Neural cell (in vitro differentiated cells): ENCODE measurements around the gene SAP130.

Source experiments
- CTCF ChIP-seq: fragments of 450-650 bp; IDR thresholded peaks from 2 replicates; pipeline ENCODE4 v1.5.1; 2014; ENCODE audit warnings: antibody characterized with exemption, mild to moderate bottlenecking, moderate library complexity; ENCODE audit not compliant: poor library complexity, severe bottlenecking
- EP300 ChIP-seq: fragments of 450-650 bp; conservative IDR thresholded peaks from 2 replicates; pipeline ENCODE4 v1.6.1; 2014; ENCODE audit warnings: antibody characterized with exemption, mild to moderate bottlenecking, moderate library complexity; ENCODE audit not compliant: poor library complexity, severe bottlenecking
- POLR2AphosphoS5 ChIP-seq: IDR thresholded peaks from 2 replicates; pipeline ENCODE4 v1.6.1; 2012
- TAF1 ChIP-seq: IDR thresholded peaks from 2 replicates; pipeline ENCODE4 v1.6.1; 2012; ENCODE audit warnings: low read depth

DNA sequence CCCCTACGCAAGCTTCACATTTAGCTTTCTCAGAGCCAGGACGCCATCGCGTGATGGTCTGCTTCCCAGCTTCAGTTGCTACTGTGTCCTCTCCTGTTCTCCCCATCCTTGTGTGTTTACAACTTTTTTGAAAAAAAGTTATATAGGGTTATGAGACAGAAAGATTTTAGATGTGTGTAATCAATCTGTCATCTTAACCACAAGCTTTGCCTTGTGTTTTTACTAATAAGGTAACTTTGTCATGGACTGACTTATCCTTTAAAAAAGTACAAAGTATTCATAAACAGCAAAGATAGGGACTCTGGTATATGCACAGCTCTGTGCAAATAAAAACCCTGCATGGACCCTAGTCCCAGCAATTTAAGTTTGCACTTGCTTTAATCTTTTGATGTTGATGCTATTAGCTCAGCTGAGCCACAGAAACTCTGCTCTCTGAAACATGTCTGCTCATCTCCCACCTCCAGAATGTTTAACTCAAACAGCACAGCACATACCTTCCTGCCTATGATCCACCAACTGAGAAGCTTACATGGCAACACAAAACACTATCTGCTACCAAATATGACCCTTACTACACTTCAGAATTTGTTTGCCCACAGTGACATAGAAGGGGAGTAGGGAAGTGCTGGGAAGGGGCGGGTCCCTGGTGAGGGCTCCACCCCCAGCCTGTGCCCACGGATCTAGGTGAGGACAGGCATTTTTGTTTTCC is 42.7 kb downstream of the SAP130 start:
- TF ChIP-seq CTCF: no peak
- TF ChIP-seq EP300: no peak
- TF ChIP-seq TAF1: no peak
- TF ChIP-seq POLR2AphosphoS5: no peak
